ENCODE results near the gene RARS1.

Gene RARS1

DNA sequence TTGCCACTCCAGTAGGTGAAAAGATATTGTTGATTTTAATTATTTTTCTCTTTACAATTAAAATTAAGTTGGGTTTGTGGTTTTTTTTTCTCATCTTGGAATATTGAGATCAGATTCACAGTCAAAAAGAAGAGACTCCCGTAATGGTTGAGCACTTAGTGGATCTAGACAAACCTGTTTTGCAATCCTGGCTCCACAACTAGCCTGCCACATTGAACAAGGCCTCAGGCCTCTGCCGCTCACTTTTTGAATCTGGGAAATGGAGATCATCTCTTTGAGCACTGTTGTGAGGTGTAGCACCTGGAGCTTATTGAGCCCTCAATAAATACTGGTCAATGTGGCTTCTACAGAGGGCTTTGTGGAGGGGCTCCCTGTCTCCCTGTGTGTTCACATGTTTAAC, 37.1 kb upstream of the RARS1 start:
- no peak for TF ChIP-seq LEF1 (IDR thresholded peaks at IDR 0.05; ENCODE audit: borderline replicate concordance)
- no peak for TF ChIP-seq SUZ12 (IDR thresholded peaks at IDR 0.05)
- DNase-seq (ENCODE audit: extremely low spot score) = no peak
- ChIA-PET CTCF (interaction anchor here (0.6 kb wide), 1 partner anchor 1378 kb away, joined by 3 read pairs; no protein-coding TSS in a partner anchor), POLR2A (no interaction called here)

DNA sequence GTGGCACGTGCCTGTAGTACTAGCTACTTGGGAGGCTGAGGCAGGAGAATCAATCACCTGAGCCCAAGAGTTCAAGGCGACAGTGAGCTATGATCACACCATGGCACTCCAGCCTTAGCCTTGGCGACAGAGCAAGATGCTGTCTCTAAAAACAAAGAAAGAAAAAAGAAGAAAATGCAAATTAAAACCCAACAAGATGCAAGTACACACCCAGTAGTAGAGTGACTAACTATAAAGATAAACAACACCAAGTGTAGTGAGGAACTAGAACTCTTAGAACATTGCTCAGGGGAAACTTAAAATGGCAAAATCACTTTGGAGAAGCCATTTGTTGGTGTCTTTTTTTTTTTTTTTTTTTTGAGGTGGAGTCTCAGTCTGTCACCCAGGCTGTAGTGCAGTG, 34.7 kb upstream of the RARS1 start:
- CTCF ChIA-PET = no interaction called here
- TF ChIP-seq CTBP1 (IDR thresholded peaks at IDR 0.05; ENCODE audit: borderline replicate concordance) (no peak), HDGF (IDR thresholded peaks at IDR 0.05; ENCODE audit: borderline replicate concordance) (no peak), FOXA1 (IDR thresholded peaks at IDR 0.05) (no peak), SP1 (IDR thresholded peaks at IDR 0.05) (no peak), BHLHE40 (IDR thresholded peaks at IDR 0.05; ENCODE audit: borderline replicate concordance) (no peak), L3MBTL2 (conservative IDR thresholded peaks at IDR 0.05) (no peak), ZNF384 (IDR thresholded peaks at IDR 0.05) (no peak), ELF4 (IDR thresholded peaks at IDR 0.05) (no peak), SUZ12 (IDR thresholded peaks at IDR 0.05) (no peak), FOXM1 (IDR thresholded peaks at IDR 0.05; ENCODE audit: borderline replicate concordance) (no peak)
- POLR2A ChIA-PET = no interaction called here
- DNase-seq (ENCODE audit: extremely low spot score) = no peak

DNA sequence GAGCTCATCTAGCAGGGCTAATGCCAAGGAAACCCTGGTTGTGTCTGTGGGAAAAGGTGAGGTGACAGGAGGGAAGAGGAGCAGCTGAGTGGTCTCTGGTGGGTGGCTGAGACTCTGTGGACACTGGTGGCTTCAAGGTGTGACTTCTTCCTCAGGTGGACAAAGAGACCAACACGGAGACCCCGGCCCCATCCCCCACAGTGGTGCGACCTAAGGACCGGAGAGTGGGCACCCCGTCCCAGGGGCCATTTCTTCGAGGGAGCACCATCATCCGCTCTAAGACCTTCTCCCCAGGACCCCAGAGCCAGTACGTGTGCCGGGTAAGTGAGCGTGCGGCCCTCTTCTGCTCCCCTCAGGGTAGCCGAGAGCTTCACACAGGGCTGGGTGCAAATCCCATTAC, 31.1 kb upstream of the RARS1 start:
- no peak for DNase-seq (ENCODE audit: extremely low spot score)
- ChIA-PET POLR2A (no interaction called here), CTCF (no interaction called here)
- TF ChIP-seq SP1 (IDR thresholded peaks at IDR 0.05) (no peak), FOXM1 (IDR thresholded peaks at IDR 0.05; ENCODE audit: borderline replicate concordance) (no peak), ARNT (IDR thresholded peaks at IDR 0.05) (no peak), TARDBP (IDR thresholded peaks at IDR 0.05) (no peak), ELF4 (IDR thresholded peaks at IDR 0.05) (no peak), BHLHE40 (IDR thresholded peaks at IDR 0.05; ENCODE audit: borderline replicate concordance) (no peak), FOXA1 (IDR thresholded peaks at IDR 0.05) (no peak), L3MBTL2 (conservative IDR thresholded peaks at IDR 0.05) (no peak), FOXK2 (IDR thresholded peaks at IDR 0.05) (no peak), ZNF384 (IDR thresholded peaks at IDR 0.05) (no peak), CTBP1 (IDR thresholded peaks at IDR 0.05; ENCODE audit: borderline replicate concordance) (no peak), NFRKB (IDR thresholded peaks at IDR 0.05) (no peak), LEF1 (IDR thresholded peaks at IDR 0.05; ENCODE audit: borderline replicate concordance) (no peak), HDGF (IDR thresholded peaks at IDR 0.05; ENCODE audit: borderline replicate concordance) (no peak), SUZ12 (IDR thresholded peaks at IDR 0.05) (no peak)
- TF ChIP-seq, protein P1, sequence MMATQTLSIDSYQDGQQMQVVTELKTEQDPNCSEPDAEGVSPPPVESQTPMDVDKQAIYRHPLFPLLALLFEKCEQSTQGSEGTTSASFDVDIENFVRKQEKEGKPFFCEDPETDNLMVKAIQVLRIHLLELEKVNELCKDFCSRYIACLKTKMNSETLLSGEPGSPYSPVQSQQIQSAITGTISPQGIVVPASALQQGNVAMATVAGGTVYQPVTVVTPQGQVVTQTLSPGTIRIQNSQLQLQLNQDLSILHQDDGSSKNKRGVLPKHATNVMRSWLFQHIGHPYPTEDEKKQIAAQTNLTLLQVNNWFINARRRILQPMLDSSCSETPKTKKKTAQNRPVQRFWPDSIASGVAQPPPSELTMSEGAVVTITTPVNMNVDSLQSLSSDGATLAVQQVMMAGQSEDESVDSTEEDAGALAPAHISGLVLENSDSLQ (IDR thresholded peaks at IDR 0.05) = no peak

DNA sequence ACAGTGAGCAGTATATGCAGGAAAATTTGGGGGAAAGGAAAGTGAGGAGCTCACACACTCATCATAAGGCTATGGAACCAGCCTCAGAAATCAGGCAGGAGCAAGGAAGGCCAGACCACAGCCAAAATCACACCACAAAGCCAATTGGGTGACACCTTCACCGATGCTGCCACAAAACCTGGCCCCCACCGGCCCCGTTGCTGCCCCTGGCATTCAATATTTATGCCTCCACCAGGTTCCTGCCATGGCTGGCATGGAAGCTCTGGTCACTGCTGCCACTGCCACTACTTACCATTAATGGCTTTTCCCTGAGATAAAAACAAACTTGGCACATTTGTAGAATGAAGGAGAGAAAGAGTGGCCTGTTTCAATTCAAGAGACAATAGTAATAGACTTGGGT, 28.7 kb upstream of the RARS1 start:
- ChIA-PET CTCF (interaction anchor here (0.6 kb wide), 1 partner anchor 28 kb away, joined by 3 read pairs; no protein-coding TSS in a partner anchor), POLR2A (no interaction called here)
- DNase-seq (ENCODE audit: extremely low spot score) = no peak
- TF ChIP-seq BHLHE40 (IDR thresholded peaks at IDR 0.05; ENCODE audit: borderline replicate concordance) (no peak), FOXM1 (IDR thresholded peaks at IDR 0.05; ENCODE audit: borderline replicate concordance) (no peak), FOXA1 (IDR thresholded peaks at IDR 0.05) (no peak), TARDBP (IDR thresholded peaks at IDR 0.05) (no peak), LEF1 (IDR thresholded peaks at IDR 0.05; ENCODE audit: borderline replicate concordance) (no peak), ZNF384 (IDR thresholded peaks at IDR 0.05) (no peak), SP1 (IDR thresholded peaks at IDR 0.05) (no peak), CTBP1 (IDR thresholded peaks at IDR 0.05; ENCODE audit: borderline replicate concordance) (no peak), HDGF (IDR thresholded peaks at IDR 0.05; ENCODE audit: borderline replicate concordance) (no peak), L3MBTL2 (conservative IDR thresholded peaks at IDR 0.05) (no peak), NFRKB (IDR thresholded peaks at IDR 0.05) (no peak), FOXK2 (IDR thresholded peaks at IDR 0.05) (no peak), SUZ12 (IDR thresholded peaks at IDR 0.05) (no peak), ARNT (IDR thresholded peaks at IDR 0.05) (no peak), ELF4 (IDR thresholded peaks at IDR 0.05) (no peak)
- TF ChIP-seq, protein P1 (IDR thresholded peaks at IDR 0.05) = no peak

DNA sequence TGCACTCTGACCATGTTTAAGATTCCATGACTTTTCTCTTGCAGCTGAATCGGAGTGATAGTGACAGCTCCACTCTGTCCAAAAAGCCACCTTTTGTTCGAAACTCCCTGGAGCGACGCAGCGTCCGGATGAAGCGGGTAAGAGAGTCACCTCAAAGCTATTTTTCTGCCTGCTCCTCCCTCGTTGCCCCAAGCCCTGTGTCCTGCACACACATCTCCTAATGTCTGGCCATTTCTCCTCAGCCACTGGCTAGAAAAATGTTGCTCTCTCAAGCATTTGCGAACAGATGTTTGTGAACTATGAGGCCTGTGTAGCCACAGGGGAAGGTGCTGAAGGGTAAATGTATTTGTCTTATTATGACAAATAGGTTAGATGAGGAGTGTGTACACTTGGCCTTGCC, 25.7 kb upstream of the RARS1 start:
- POLR2A ChIA-PET = no interaction called here
- no peak for DNase-seq (ENCODE audit: extremely low spot score)
- TF ChIP-seq FOXK2 (IDR thresholded peaks at IDR 0.05) (no peak), ZNF384 (IDR thresholded peaks at IDR 0.05) (no peak), TARDBP (IDR thresholded peaks at IDR 0.05) (no peak), CTBP1 (IDR thresholded peaks at IDR 0.05; ENCODE audit: borderline replicate concordance) (no peak), L3MBTL2 (conservative IDR thresholded peaks at IDR 0.05) (no peak), ELF4 (IDR thresholded peaks at IDR 0.05) (no peak), SUZ12 (IDR thresholded peaks at IDR 0.05) (no peak), FOXA1 (IDR thresholded peaks at IDR 0.05) (no peak), HDGF (IDR thresholded peaks at IDR 0.05; ENCODE audit: borderline replicate concordance) (no peak), FOXM1 (IDR thresholded peaks at IDR 0.05; ENCODE audit: borderline replicate concordance) (no peak)
- TF ChIP-seq, protein P1 (IDR thresholded peaks at IDR 0.05) = no peak
- CTCF ChIA-PET = interaction anchor here (0.6 kb wide), 1 partner anchor 85 kb away, joined by 3 read pairs; no protein-coding TSS in a partner anchor

DNA sequence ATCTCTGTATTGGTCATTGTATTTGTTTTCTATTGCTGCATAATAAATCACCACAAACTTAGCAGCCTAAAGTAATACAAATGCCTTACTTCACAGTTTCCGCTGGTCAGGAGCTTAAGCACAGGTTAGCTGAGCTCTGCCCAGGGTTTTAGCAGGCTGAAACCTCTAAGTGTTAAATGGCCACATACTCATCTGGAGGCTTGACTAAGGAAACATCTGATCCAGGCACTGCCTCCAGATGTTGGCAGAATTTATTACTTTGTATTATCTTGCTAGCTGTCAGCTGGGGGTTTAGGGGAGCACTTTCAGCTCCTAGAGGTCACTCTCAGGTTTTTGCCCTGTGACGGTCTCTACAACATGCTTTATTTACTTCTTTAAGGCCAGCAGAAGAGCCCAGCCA, 23.2 kb upstream of the RARS1 start:
- no peak for DNase-seq (ENCODE audit: extremely low spot score)
- CTCF ChIA-PET = no interaction called here
- POLR2A ChIA-PET = interaction anchor here (0.7 kb wide), 1 partner anchor 26 kb away, joined by 3 read pairs; no protein-coding TSS in a partner anchor
- TF ChIP-seq SUZ12 (IDR thresholded peaks at IDR 0.05) = no peak
- TF ChIP-seq SP1 (IDR thresholded peaks at IDR 0.05) = no peak
- TF ChIP-seq FOXM1 (IDR thresholded peaks at IDR 0.05; ENCODE audit: borderline replicate concordance) = no peak
- no peak for TF ChIP-seq ZNF384 (IDR thresholded peaks at IDR 0.05)
- TF ChIP-seq TARDBP (IDR thresholded peaks at IDR 0.05) = no peak

All from HEK293T (cell line).